H9 (cell line): Measurements from ENCODE around the gene IVNS1ABP. TPM values are rescaled to one million over a fixed set of nuclear protein-coding genes. Genes with fewer than 3 reads are reported as not detected.

Experiments
- DNase-seq: peaks from one replicate; pipeline ENCODE4 v3.0.0-alpha.2; 2017
- H2AFZ ChIP-seq: one replicate; pipeline ENCODE4 v1.6.1; 2013; ENCODE audit warnings: mild to moderate bottlenecking, low read length, control low read depth, moderate library complexity
- H2AK5ac ChIP-seq: 2 replicates; pipeline ENCODE4 v1.6.1; 2013; ENCODE audit warnings: low read length, control low read depth, mixed read lengths; ENCODE audit not compliant: insufficient read length
- H2BK120ac ChIP-seq: one replicate; pipeline ENCODE4 v1.6.1; 2013; ENCODE audit warnings: low read depth, mild to moderate bottlenecking, low read length, control low read depth, inconsistent platforms; ENCODE audit not compliant: poor library complexity, severe bottlenecking
- H2BK12ac ChIP-seq: 2 replicates; pipeline ENCODE4 v1.6.1; 2013; ENCODE audit warnings: low read length, control low read depth, mixed read lengths, low read depth; ENCODE audit not compliant: insufficient read length
- H2BK15ac ChIP-seq: 2 replicates; pipeline ENCODE4 v1.6.1; 2013; ENCODE audit warnings: low read depth, low read length, control low read depth
- H2BK20ac ChIP-seq: one replicate; pipeline ENCODE4 v1.6.1; 2013; ENCODE audit warnings: low read depth, mild to moderate bottlenecking, low read length, control low read depth, inconsistent platforms; ENCODE audit not compliant: poor library complexity, severe bottlenecking
- H2BK5ac ChIP-seq: 2 replicates; pipeline ENCODE4 v1.6.1; 2013; ENCODE audit warnings: low read length, control low read depth, mixed read lengths; ENCODE audit not compliant: insufficient read length
- H3K14ac ChIP-seq: 2 replicates; pipeline ENCODE4 v1.6.1; 2013; ENCODE audit warnings: low read length, control low read depth; ENCODE audit not compliant: insufficient read depth
- H3K18ac ChIP-seq: 2 replicates; pipeline ENCODE4 v1.6.1; 2013; ENCODE audit warnings: low read depth, mild to moderate bottlenecking, mixed read lengths, low read length, control low read depth; ENCODE audit not compliant: insufficient read length
- H3K23ac ChIP-seq: 2 replicates; pipeline ENCODE4 v1.6.1; 2013; ENCODE audit warnings: low read length, control low read depth, mixed read lengths, low read depth; ENCODE audit not compliant: insufficient read length
- H3K23me2 ChIP-seq: 2 replicates; pipeline ENCODE4 v1.6.1; 2013; ENCODE audit warnings: low read depth, mild to moderate bottlenecking, mixed read lengths, low read length, control low read depth; ENCODE audit not compliant: insufficient read length, poor library complexity, severe bottlenecking
- H3K27ac ChIP-seq: 2 replicates; pipeline ENCODE4 v1.5.1; 2013; ENCODE audit warnings: low read length, control low read depth, mixed read lengths, low read depth; ENCODE audit not compliant: insufficient read length
- H3K27me3 ChIP-seq: 2 replicates; pipeline ENCODE4 v1.6.1; 2013; ENCODE audit warnings: low read length, control low read depth, inconsistent platforms; ENCODE audit not compliant: insufficient read depth
- H3K4ac ChIP-seq: 2 replicates; pipeline ENCODE4 v1.6.1; 2013; ENCODE audit warnings: low read depth, mild to moderate bottlenecking, control low read depth, inconsistent platforms, low read length, moderate library complexity
- H3K4me1 ChIP-seq: 2 replicates; pipeline ENCODE4 v1.6.1; 2013; ENCODE audit warnings: low read length, control low read depth, inconsistent platforms; ENCODE audit not compliant: insufficient read depth
- H3K4me2 ChIP-seq: 2 replicates; pipeline ENCODE4 v1.6.1; 2013; ENCODE audit warnings: low read length, control low read depth, mixed read lengths; ENCODE audit not compliant: insufficient read length, insufficient read depth
- H3K56ac ChIP-seq: 2 replicates; pipeline ENCODE4 v1.6.1; 2013; ENCODE audit warnings: low read depth, mild to moderate bottlenecking, mixed read lengths, low read length, control low read depth; ENCODE audit not compliant: insufficient read length
- H3K79me1 ChIP-seq: 2 replicates; pipeline ENCODE4 v1.6.1; 2013; ENCODE audit warnings: low read depth, mild to moderate bottlenecking, moderate library complexity, low read length, control low read depth, inconsistent platforms; ENCODE audit not compliant: insufficient read depth, poor library complexity, severe bottlenecking
- H3K79me2 ChIP-seq: 2 replicates; pipeline ENCODE4 v1.6.1; 2013; ENCODE audit warnings: low read length, control low read depth, inconsistent platforms; ENCODE audit not compliant: insufficient read depth
- H3K9ac ChIP-seq: 2 replicates; pipeline ENCODE4 v1.6.1; 2013; ENCODE audit warnings: low read length, control low read depth, mixed read lengths; ENCODE audit not compliant: insufficient read length; ENCODE audit errors: extremely low read depth
- H3K9me3 ChIP-seq: one replicate; pipeline ENCODE4 v1.6.1; 2013; ENCODE audit warnings: low read depth, low read length, inconsistent platforms; ENCODE audit not compliant: control insufficient read depth
- H3T11ph ChIP-seq: one replicate; pipeline ENCODE4 v1.6.1; 2013; ENCODE audit warnings: mild to moderate bottlenecking, low read length, control low read depth, inconsistent platforms
- H4K20me1 ChIP-seq: one replicate; pipeline ENCODE4 v1.6.1; 2013; ENCODE audit not compliant: control insufficient read depth, insufficient read length, insufficient read depth
- H4K5ac ChIP-seq: 2 replicates; pipeline ENCODE4 v1.6.1; 2013; ENCODE audit warnings: low read depth, mild to moderate bottlenecking, mixed read lengths, low read length, control low read depth; ENCODE audit not compliant: insufficient read length
- H4K8ac ChIP-seq: replicated peaks from 2 replicates; pipeline ENCODE4 v1.6.1; 2013; ENCODE audit warnings: low read length, control low read depth, mixed read lengths, low read depth; ENCODE audit not compliant: insufficient read length
- H4K91ac ChIP-seq: 2 replicates; pipeline ENCODE4 v1.6.1; 2013; ENCODE audit warnings: low read depth, mild to moderate bottlenecking, moderate library complexity, mixed read lengths, low read length, control low read depth; ENCODE audit not compliant: insufficient read length
- H3K27ac Mint-ChIP-seq, 3 experiments: 2 replicates in 2 of 3; 3 replicates in 1 of 3; pipeline ENCODE4 v1.8.0; 2020 to 2021; ENCODE audit warnings: mixed read lengths in 3 of 3, mild to moderate bottlenecking in 1 of 3, moderate library complexity in 1 of 3
- H3K27me3 Mint-ChIP-seq: 2 replicates; pipeline ENCODE4 v1.8.0; 2021; ENCODE audit warnings: low read depth, mild to moderate bottlenecking, moderate library complexity, mixed read lengths
- H3K36me3 Mint-ChIP-seq, 3 experiments: 2 replicates in 2 of 3; 3 replicates in 1 of 3; pipeline ENCODE4 v1.8.0; 2020 to 2021; ENCODE audit warnings: low read depth in 3 of 3, mixed read lengths in 3 of 3; ENCODE audit not compliant: insufficient read depth in 1 of 3
- H3K4me1 Mint-ChIP-seq, 2 experiments: 2 replicates each; pipeline ENCODE4 v1.8.0; 2020; ENCODE audit warnings: mixed read lengths in 2 of 2
- H3K4me3 Mint-ChIP-seq, 2 experiments: 2 replicates in 1 of 2; 3 replicates in 1 of 2; pipeline ENCODE4 v1.8.0; 2020 to 2021; ENCODE audit warnings: mild to moderate bottlenecking in 2 of 2, mixed read lengths in 2 of 2, moderate library complexity in 1 of 2
- H3K9me3 Mint-ChIP-seq, 2 experiments: 2 replicates in 1 of 2; 3 replicates in 1 of 2; pipeline ENCODE4 v1.8.0; 2020; ENCODE audit warnings: mild to moderate bottlenecking in 2 of 2, mixed read lengths in 2 of 2, moderate library complexity in 1 of 2
- CTCF ChIP-seq: fragments of 200-600 bp; sonication (generic); conservative IDR thresholded peaks from 3 replicates; pipeline ENCODE4 v1.8.0; 2021; ENCODE audit warnings: antibody characterized with exemption, mild to moderate bottlenecking
- WGBS: extraction: QIAGEN DNeasy Blood & Tissue Kit; methylation state at CpG from one replicate; pipeline ENCODE4 v1.1.7; 2013; ENCODE audit warnings: missing lambda C conversion rate, low lambda C conversion rate, mixed read lengths; ENCODE audit not compliant: insufficient read length; ENCODE audit errors: extremely low coverage; 5-methylcytosine and 5-hydroxymethylcytosine counted together
- total RNA-seq: library from RNA; stranded (reverse); gene quantifications from 2 replicates; pipeline ENCODE4 v1.2.1, GENCODE V29; 2021

IVNS1ABP gene
- total RNA-seq, 1 experiment from 2014 or later: 110 TPM

- Histone ChIP-seq H3K79me2 (no peaks in the 10 kb centered on the region), H3K18ac (no peak overlapping the region), H3K23ac (no peak overlapping the region), H3K79me1 (no peaks in the 10 kb centered on the region), H3K14ac (no peak overlapping the region), H2BK12ac (no peak overlapping the region), H2AFZ (no peak overlapping the region), H2BK15ac (no peak overlapping the region), H3K56ac (no peak overlapping the region), H4K8ac (no peak overlapping the region), H3K4ac (no peak overlapping the region), H3K9me3 (no peaks in the 10 kb centered on the region), H3K4me2 (no peak overlapping the region), H3K4me1 (peaks cover 5% of the 10 kb centered on the region; the same call in 1 of the 2 replicates), H3T11ph (no peak overlapping the region), H3K27ac (no peak overlapping the region), H2BK20ac (no peak overlapping the region), H3K23me2 (no peaks in the 10 kb centered on the region), H2AK5ac (no peak overlapping the region), H4K5ac (no peak overlapping the region), H3K9ac (no peak overlapping the region), H4K20me1 (no peaks in the 10 kb centered on the region), H2BK5ac (no peak overlapping the region), H2BK120ac (no peak overlapping the region), H3K27me3 (no peaks in the 10 kb centered on the region), H4K91ac (no peak overlapping the region)
- no peak for TF ChIP-seq CTCF
- Mint-ChIP-seq H3K27ac (no peak overlapping the region), H3K4me1 (peaks cover 8 to 11% of the 10 kb centered on the region in 2 experiments), H3K36me3 (no peaks in the 10 kb centered on the region), H3K4me3 (no peak overlapping the region), H3K27me3 (no peaks in the 10 kb centered on the region; the same call in 1 of the 2 replicates), H3K9me3 (no peaks in the 10 kb centered on the region; a peak in 1 of 5 replicates)
- no peak for DNase-seq
- no CpG with 5 or more reads among the region's 4 CpGs for WGBS
Measured at GRCh38 chr1:185328255-185328654, 11.2 kb upstream of the IVNS1ABP start.
